Activated T-cell treated with anti-CD3 and anti-CD28 coated beads, Interleukin-2, amount 50 U/mL, for 1 hour (primary cell): ENCODE data around the gene AFF2.
"Not testable (repeated sequence)": the region's sequence is repeated elsewhere in the genome, so short reads cannot be mapped to it uniquely, and the experiment has no call there.

ENCODE experiments used
- DNase-seq: peaks from one replicate; pipeline ENCODE4 v3.0.0-alpha.2; 2020

Gene AFF2

DNA sequence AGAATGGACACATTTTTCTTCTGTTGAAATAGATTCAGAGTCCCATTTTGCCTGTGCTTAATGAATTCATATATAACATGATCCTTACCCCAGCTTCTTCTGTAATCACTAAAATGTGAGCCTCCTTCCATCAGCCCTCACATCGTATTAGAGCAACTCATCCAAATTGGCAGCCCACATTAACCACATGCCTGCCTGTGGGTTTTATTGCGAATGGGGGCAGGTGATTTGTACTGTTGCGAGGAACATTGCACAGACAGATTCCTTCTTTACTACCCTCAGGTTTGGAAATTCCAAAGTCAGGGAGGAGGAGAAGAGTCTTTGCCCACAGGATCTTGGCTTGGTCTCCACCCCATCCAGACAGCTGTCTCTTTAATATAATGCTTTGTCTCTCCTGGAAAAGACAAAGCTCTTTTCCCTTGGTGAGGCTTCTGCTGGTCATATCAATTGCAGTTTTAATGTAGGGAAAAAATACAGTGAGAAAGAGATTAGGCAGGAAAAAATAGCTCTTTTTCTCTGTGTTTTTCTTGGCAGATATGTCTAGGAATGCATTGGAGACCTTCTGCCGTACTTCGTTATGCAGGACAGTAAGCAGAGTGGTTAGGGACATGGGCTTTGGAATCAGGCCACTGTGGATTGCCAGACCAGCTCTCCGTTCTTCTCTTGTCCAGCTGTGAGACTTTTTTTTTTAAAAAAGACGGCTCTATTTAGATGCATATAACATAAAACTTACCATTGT is 371.2 kb downstream of the AFF2 start:
- DNase-seq = no peak

DNA sequence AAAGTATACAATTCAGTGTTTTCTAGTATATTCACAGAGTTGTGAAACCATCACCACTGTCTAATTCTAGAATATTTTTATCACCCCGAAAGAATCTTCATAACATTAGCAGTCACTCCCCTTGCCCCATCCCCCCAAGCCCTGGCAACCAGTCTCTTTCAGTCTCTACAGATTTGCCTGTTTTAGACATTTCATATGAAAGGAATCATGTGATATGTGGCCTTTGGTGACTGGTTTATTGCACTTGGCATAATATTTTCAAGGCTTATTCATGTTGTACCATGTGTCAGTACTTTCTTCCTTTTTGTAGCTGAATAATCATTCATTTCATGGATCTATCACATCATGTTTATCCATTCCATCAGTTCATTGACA is 371.7 kb downstream of the AFF2 start:
- no peak for DNase-seq

DNA sequence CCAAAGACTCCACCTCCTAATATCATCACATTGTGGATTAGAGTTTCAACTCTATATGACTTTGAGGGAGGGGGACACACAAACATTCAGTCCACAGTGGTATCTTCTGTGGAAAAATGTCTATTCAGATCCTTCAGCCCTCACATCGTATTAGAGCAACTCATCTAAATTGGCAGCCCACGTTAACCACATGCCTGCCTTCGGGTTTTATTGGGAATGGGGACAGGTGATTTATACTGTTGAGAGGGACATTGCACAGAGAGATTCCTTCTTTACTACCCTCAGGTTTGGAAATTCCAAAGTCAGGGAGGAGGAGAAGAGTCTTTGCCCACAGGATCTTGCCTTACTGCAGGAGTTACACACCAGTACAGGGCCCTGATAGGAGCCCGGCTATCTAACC is 372.5 kb downstream of the AFF2 start:
- no peak for DNase-seq

DNA sequence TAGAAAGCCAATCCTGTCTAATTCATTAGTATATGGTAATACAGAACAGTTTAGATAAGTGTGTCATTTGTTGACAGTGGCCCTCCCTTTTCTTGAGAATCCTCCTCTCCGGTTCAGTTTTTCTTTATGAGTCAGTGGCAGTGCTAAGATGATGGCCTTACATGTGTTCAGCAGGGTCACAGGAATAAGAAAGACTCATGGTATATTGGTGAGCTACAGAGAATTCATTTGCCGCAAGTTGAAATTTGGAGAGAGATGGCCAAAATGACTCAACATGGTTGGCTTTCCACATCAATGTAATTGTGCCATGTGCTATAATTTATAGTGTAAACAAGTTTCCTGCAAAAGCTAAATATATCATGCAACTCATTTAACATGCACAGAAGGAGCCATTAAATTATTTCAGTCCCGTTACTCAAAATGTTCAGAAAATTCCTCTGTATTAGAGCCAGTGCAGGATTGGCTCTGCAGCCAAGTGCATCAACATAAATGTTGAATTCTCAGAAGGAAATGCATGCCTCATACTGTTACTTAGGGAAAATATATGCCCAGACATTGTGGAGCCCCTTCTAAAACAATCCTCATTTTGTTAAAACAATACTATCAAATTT is 374.3 kb downstream of the AFF2 start:
- DNase-seq = no peak

DNA sequence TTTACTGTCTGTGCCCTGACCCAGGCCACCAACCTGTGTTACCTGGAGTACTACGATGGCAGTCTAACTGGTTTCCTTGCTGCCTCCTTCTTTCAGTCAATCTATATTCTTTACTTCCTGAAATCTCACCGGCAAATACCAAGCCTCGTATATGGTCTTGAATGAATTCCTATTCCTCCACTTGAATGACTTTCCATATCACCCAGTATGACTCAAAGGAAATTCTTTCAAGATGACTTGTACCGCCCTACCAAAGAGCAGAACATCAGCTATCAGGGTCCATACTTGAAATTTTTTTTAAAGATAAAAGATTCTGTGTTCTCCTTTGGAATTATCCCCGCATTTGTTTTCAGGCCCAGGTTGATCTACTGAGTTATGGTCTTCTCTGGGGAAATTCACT is 378.0 kb downstream of the AFF2 start:
- no peak for DNase-seq

DNA sequence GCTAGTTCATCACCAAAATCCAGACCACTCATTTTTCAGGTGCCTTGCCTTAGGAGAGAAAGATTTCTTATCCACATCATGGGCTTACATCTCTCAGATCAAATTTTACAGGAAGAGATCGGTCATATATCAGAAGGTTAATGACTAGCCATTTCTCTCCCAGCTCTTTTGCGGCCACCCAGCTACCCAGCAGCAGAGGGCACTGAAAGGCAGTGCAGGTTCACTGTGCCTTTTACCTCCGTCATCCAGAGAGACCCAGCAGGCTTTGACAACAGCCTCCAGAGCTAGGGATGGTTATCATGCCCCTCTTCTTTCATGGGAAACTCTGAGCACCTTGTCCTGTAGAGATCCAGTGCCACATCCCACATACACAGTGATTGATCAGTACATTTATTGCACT is 384.8 kb downstream of the AFF2 start:
- no peak for DNase-seq

DNA sequence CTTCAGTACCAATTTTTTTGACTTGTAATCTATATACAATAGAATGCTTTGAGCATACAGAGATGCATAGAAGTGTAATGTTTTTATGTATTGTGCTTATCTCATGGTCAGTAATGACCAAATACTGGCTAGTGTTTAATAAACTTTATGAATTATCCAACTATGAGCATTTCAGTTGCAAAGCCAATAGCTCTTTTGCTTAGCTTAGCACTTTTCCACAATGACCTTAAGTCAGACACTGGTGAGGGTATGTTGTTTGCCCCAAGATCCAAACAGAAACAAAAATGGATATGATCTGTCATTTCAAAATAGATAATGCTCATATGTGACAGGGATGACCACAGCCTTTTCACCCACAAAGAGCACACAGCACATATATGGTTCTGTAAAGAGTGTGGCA is 393.0 kb downstream of the AFF2 start:
- no peak for DNase-seq

DNA sequence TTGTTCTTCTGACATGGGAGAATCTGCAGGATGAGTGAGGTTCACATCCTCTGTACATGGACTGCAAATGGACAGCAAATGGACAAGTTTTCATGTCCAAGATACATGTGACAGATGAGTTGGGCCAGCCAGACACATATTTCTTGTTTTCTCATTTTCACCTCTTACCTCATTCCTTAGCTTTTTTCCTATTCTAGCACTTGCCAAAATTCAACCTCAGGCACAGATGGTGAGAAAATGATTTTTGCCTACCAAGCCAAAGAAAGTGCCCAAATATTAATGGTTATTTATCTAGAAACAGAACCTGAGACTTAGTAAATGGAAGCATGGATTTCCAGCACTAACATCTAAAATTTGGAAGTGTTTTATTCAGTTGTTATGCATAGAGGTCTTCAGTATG is 402.2 kb downstream of the AFF2 start:
- DNase-seq = no peak

DNA sequence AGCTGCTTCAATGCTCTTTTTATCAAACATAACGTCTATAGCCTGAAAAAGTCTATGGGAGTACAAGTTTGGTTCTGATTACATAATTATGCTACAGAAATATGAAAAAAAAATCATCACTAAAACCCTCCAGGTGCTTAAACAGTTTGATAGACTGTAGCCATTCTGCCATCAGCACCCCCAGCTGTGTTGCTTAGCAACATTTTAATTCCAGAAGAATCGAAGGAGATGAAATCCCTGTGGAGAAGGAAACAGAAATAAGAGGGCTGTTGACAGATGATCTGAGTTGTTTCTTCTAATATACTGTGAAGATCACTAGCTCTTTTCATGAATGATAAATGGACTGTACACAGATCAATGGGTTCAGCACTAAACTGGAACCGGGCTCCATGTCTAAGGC is 402.8 kb downstream of the AFF2 start:
- DNase-seq = no peak

DNA sequence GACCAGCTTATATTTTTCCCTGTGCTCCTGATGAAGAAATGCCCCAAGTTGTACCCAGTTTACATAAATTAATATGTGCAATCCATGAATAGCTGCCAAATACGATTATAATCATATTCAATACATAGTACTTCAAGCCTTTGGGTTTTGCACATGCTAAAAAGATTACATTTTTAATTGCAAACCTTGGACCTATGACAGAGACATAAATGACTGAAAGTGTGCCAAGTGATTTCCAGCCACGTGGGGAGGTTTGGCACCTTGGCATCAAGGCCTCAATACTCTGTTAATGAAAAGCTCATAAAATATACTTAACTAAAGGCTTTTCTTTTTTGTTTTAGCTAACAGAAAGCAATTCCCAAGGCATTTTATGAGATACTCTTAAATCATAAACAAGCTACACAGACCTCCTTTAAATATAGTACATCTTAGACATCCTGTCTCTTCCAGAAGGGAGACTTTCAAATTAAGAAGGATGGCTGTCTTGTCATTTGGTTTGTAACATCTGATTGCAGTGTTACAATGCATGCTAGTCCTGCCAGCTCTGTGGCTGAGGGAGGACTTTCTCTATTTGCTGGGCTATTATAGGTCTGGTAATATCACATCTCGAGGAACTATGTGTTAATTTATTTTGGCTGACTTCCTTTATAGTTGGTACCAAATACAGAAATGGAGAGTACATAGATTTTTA is 404.1 kb downstream of the AFF2 start:
- DNase-seq = no peak

DNA sequence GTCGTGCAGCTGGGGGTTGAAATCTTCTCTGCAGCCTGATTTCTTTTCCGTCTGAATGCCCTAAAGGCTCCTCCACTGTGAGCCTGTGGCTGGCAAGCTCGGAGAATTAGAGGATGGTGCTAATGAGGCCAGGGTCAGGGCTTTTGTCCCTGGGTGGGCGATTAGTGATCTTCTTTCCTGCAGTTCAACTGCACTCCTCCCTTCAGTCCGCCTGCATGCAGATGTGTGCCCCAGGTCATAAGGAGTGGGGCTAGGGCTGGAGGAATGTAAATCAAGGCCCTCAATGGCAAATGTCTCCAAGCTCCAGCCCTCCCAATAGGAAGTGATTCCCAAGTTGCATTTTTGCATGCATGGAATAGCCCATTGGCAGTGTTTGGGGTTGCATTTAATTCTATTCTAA is 405.0 kb downstream of the AFF2 start:
- DNase-seq = no peak

DNA sequence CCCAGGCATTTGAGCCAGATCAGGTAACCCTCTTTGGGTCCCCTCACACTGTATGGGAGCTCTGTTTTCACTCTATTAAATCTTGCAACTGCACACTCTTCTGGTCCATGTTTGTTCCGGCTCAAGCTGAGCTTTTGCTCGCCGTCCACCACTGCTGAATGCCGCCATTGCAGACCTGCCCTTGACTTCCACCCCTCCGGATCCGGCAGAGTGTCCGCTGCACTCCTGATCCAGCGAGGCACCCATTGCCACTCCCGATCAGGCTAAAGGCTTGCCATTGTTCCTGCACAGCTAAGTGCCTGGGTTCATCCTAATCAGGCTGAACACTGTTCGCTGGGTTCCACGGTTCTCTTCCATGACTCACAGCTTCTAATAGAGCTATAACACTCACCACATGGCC is 406.2 kb downstream of the AFF2 start:
- not testable (repeated sequence) for DNase-seq

DNA sequence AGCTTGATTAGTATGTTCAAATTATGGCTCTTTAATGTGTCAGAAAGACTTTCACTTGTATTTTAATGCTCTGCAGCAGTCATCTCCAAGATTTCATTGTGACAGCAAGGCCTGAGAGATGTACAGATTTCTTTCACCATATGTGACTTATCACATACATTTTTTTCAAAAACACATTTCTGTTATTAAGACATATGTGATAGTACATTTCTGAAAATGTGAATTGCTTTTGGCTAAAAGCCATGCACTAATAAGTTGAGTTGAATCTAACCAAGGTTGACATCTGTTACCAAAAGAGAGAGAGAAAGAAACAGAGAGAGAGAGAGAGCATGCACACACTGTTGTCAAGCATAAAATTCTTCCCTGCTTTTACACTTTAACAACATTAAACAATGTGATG is 409.3 kb downstream of the AFF2 start:
- DNase-seq = no peak

DNA sequence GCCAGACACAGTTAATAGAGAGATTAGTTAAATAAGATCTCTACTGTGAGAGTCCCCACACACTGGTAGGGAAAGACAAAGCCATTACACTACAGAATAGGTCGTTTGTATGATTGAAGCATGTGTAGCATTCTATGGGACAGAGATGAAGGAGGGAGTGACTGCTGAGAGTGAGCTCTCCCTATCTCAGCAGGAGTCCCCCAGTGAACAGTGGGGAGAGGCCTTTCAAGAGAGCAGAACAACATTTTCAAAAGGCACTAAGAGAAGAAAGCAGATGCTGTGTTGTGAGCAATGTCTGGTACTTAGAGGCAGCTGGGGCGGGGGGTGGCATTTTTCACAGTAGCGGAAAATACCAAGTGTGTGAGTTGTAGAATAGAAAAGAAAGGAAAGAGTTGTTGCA is 413.6 kb downstream of the AFF2 start:
- DNase-seq = no peak

DNA sequence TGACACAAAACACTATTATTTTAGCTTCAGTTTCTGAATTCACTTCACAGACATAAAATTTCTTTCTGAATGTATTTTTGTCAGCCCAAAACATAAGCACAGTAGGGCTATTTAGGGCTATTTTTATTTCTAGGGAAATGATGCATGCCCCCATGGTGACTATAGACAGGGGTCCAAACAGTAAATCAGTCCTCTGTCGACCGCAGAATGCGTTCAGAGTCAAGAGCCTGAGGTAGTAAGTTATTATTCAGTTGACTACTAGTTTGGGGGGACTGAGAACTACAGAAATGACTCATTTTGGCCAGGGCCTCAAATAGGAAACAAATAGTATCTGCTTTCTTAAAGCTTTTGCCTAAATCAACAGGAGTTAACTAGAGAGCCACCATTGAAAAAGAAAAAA is 414.4 kb downstream of the AFF2 start:
- no peak for DNase-seq

DNA sequence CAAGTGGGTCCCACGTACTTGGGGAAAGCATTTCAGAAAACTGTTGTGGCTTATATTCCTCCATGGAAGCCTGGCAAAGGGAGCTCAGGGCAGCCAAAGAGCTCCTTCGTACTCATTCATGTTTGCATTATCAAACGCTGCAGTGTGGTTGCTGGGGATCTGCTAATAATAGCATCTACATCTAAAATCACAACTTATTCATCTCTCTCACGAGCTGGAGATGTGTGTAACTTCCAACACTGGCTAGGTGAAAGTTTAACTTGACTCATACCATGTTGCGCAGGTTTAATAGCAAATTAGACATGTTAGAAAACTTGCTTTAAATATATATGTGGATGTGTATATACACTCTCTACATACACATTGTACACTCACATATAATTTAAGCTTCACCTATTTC is 415.1 kb downstream of the AFF2 start:
- no peak for DNase-seq

DNA sequence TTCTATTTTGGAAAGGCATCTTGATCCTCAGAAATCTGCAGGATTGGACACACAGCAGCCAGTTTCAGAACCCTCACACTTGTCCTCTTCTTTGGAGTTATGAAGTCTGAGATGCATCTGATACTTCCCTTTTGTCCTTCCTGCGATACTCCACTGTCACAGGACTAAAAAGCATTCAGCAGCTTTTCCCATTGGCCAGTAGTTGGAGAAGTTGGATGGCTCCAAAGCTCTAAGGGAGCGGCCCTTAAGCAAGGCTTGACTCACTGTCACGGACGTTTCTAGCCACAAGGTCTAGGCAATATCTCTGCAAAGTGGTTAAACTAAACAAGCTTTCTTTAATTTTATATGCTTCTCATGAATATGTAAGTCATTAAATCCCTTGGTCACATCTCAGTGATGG is 417.0 kb downstream of the AFF2 start:
- no peak for DNase-seq

DNA sequence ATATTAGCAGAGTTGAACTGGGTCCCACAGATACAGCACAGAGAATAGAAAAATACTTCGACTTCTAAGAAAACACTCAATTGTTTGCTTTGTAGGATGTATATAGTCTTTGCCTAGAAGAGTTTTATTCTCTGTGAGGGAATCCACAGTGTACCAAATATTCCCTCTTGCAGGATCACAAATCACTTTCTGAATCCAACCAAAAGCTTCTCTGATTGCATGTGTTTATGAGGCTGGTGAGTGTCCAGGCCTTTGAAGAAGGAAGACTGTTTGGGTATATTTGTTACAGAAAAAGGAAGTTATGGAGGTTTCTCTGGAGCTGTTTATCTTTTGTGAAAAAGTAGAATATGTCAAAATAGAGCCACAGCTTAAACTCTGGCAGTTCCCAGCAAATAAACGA is 423.2 kb downstream of the AFF2 start:
- no peak for DNase-seq

DNA sequence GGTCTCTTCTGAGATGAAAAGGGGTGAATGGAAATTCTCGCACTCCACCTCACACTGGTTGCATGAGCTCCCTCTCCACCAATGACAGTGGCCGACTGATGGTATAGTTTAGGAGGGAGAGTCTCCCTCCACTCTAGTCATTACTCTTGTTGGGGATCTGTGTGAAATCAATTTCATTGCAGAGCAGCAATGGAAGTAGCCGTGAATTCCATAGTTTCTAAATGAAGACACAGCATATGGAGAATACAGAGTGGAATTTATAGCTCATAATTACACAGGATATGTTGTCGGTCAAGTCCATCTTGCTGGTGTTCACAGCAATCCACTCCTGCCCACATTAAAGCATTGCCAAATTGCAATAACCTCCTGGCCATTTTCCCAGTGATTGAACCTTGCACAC is 426.0 kb downstream of the AFF2 start:
- DNase-seq = no peak

DNA sequence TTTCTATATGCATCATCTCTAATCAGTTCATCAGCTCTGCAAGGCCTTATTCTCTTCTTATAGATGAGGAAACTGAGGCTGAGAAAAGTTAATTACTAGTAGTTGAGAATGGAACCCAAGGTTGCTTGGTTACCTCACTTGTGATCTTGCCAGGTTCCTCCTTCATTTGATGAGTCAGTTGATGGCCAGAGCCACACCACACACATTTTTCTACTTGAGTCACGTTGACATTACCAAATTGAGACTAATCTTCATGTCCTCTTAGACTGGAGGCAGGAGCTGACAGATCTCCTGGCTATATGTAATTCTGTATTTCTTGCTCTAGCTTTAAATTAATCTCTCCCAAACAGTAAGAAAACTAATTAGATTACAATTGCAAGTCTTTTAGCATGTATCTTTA is 428.4 kb downstream of the AFF2 start:
- DNase-seq = no peak

DNA sequence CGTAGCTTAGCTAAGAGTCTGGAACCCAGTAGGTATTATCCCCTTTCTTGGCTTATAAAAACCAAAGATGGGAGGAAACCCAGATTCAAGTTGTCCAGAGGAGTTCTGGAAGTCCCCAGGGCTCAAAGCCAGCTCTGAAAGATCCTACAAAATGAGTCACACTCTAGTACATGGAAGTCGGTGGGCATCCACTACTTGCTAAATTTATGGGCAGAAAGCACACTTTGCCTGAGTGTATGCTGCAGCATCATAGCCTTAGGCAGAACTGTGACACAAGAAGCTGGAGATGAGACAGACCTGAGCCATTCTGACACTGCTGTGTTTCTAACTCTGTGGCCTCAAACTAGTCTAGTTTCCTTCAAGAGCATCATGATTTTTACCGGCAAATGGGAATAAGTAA is 429.3 kb downstream of the AFF2 start:
- DNase-seq = no peak

DNA sequence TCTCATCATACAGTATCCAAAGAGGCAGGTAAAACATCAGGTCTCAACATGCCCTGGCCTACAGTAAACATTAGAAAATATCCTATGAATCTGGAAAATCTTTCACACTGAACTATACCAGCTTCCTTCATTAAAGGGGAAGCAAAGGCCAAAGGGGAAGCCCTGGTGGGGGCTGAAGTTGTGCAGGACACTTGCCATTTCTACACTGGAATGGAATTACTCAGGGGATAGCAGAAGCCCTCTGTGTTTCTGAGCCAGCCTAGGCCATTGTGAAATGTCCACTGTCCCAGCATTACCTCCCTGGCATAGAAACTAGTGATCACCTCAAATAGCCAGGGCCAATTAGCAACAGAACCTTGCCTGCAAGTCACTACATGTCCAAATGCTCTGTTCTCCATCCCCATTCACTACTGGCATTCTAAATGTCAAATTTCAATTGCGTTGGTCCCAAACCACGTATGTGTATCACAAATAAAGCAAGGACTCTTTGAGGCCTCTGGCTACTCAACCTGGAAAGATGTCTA is 429.9 kb downstream of the AFF2 start:
- no peak for DNase-seq

DNA sequence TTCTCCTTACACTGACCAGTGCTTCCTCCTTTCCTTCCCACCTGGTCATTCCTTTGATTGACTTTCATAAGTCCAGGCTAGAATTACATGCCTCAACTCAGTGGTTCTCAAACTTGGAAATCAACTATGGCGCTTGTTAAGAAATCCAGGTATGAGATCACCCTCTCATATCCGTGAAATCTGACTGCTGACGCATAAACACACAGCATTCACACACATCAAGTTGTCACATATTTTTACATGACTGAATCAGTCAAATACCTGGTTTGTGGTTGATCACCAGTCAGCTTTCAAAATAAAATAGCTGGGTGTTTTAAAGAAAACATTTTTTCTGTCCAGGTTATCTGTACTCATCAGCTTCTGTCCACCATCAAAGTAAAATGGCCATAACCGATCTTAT is 433.5 kb downstream of the AFF2 start:
- no peak for DNase-seq

DNA sequence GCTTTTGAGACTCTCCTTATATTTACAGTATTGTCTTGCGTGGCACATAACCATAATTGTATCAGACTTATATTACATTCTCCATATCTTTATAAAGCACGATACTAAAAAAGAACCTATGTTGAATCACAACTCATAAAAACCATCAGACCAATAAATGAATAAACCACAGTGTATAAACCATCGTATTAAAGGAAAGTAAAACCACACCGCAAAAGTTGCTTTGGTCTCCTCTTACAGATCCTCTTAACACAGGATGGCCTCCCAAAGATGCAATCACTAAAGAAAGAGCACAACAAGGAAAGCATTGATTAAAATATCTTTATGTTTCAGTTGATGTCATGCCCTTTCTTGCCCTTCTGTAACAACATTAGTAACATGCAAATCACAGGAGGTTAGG is 437.9 kb downstream of the AFF2 start:
- DNase-seq = no peak
